Uterus (tissue), 4 donors: ENCODE data around the gene CDH13. TPM values are rescaled to one million over a fixed set of nuclear protein-coding genes. Genes with fewer than 3 reads are reported as not detected.

Source experiments
- DNase-seq, 2 donors: peaks; one replicate each; pipeline ENCODE4 v3.0.0-alpha.2; 2019 to 2020
- H3K27ac ChIP-seq, 2 donors: fragments of 200-600 bp; sonication (generic); 1 replicate in 1 of 2; 2 replicates in 1 of 2; pipeline ENCODE4 v1.5.1; 2016 to 2018
- H3K27me3 ChIP-seq, 2 donors: fragments of 200-600 bp; sonication (generic); one replicate each; pipeline ENCODE4 v1.5.1; 2018 to 2019; ENCODE audit warnings: control low read depth in 1 of 2
- H3K36me3 ChIP-seq, 2 donors: fragments of 200-600 bp; sonication (generic); one replicate each; pipeline ENCODE4 v1.5.1; 2019; ENCODE audit warnings: control low read depth in 1 of 2
- H3K4me1 ChIP-seq, 2 donors: fragments of 200-600 bp; sonication (generic); one replicate each; pipeline ENCODE4 v1.5.1; 2018 to 2019; ENCODE audit warnings: control low read depth in 1 of 2
- H3K4me3 ChIP-seq, 2 donors: fragments of 200-600 bp; sonication (generic); 1 replicate in 1 of 2; 2 replicates in 1 of 2; pipeline ENCODE4 v1.5.1; 2018 to 2019; ENCODE audit warnings: mild to moderate bottlenecking in 1 of 2
- H3K9me3 ChIP-seq, 2 donors: fragments of 200-600 bp; sonication (generic); one replicate each; pipeline ENCODE4 v1.5.1; 2019; ENCODE audit warnings: control low read depth in 1 of 2
- CTCF ChIP-seq, 4 experiments: fragments of 200-600 bp in 2 of 4; fragments of 450-650 bp in 2 of 4; sonication (generic) in 2 of 4; IDR thresholded peaks; one replicate each; pipeline ENCODE4 v1.5.1; 2016 to 2019; ENCODE audit warnings: antibody characterized with exemption in 4 of 4, mild to moderate bottlenecking in 2 of 4, moderate library complexity in 1 of 4
- POLR2A ChIP-seq, 2 donors: fragments of 450-650 bp; IDR thresholded peaks; one replicate each; pipeline ENCODE4 v1.6.1; 2016; ENCODE audit warnings: antibody characterized with exemption in 2 of 2, mild to moderate bottlenecking in 1 of 2, moderate library complexity in 1 of 2
- intact Hi-C: fragments of 100-400 bp; cut with DNase I; formaldehyde crosslinking; loops from one replicate; pipeline ENCODE4 v1.15.1; 2023; ENCODE audit warnings: low total_unique reads
- total RNA-seq, 4 donors: library from RNA; depleted of rRNA in 3 of 4; stranded (reverse); fragments of >200 nt in 3 of 4; gene quantifications; one replicate each; pipeline versions ENCODE4 v1.1.0 to v1.2.4, GENCODE V29; 2014 to 2023
- donor health status: DM: yes; HTN: yes; CAD: no.

Gene CDH13
- total RNA-seq, 4 donors from 2014 or later, result 49.1 to 99.4 (median 82.7) TPM

GRCh38 chr16:83509316-83509715, 882.5 kb downstream of the CDH13 start:
- H3K4me1 ChIP-seq, result no peaks in the 10 kb centered on the region
- H3K36me3 ChIP-seq, result no peaks in the 10 kb centered on the region
- intact Hi-C loops, result no loop called here
- no peaks in the 10 kb centered on the region for H3K27me3 ChIP-seq
- no peak for DNase-seq
- TF ChIP-seq CTCF (IDR thresholded peaks at IDR 0.05) (no peak), POLR2A (IDR thresholded peaks at IDR 0.05) (no peak)
- no peak overlapping the region for H3K4me3 ChIP-seq
- no peak overlapping the region for H3K27ac ChIP-seq
- no peaks in the 10 kb centered on the region for H3K9me3 ChIP-seq

- H3K36me3 ChIP-seq, result no peaks in the 10 kb centered on the region
- no peak for TF ChIP-seq POLR2A (IDR thresholded peaks at IDR 0.05)
- no peaks in the 10 kb centered on the region for H3K27me3 ChIP-seq
- H3K4me1 ChIP-seq, result no peaks in the 10 kb centered on the region
- H3K4me3 ChIP-seq, result no peak overlapping the region
- intact Hi-C loops, result no loop called here
- H3K27ac ChIP-seq, result no peak overlapping the region
- no peak for DNase-seq
- H3K9me3 ChIP-seq, result no peaks in the 10 kb centered on the region
These were observed 884.1 kb downstream of the CDH13 start for GRCh38 chr16:83510906-83511305.

GRCh38 chr16:83513008-83513755, 886.4 kb downstream of the CDH13 start:
- no peaks in the 10 kb centered on the region for H3K36me3 ChIP-seq
- no peaks in the 10 kb centered on the region for H3K27me3 ChIP-seq
- intact Hi-C loops, result no loop called here
- no peak for TF ChIP-seq POLR2A (IDR thresholded peaks at IDR 0.05)
- no peak for TF ChIP-seq CTCF (IDR thresholded peaks at IDR 0.05)
- H3K4me3 ChIP-seq, result no peak overlapping the region
- H3K27ac ChIP-seq, result no peak overlapping the region
- no peaks in the 10 kb centered on the region for H3K9me3 ChIP-seq
- no peaks in the 10 kb centered on the region for H3K4me1 ChIP-seq
- DNase-seq, result no peak

GRCh38 chr16:83515395-83515794, 888.6 kb downstream of the CDH13 start:
- intact Hi-C loops, result no loop called here
- TF ChIP-seq CTCF (IDR thresholded peaks at IDR 0.05), result no peak
- TF ChIP-seq POLR2A (IDR thresholded peaks at IDR 0.05), result no peak
- Histone ChIP-seq H3K27ac (no peak overlapping the region), H3K9me3 (no peaks in the 10 kb centered on the region), H3K36me3 (no peaks in the 10 kb centered on the region), H3K27me3 (no peaks in the 10 kb centered on the region), H3K4me3 (no peak overlapping the region), H3K4me1 (no peaks in the 10 kb centered on the region)
- no peak for DNase-seq

- Histone ChIP-seq H3K4me3 (no peak overlapping the region), H3K4me1 (no peaks in the 10 kb centered on the region), H3K27ac (no peak overlapping the region), H3K36me3 (no peaks in the 10 kb centered on the region), H3K9me3 (no peaks in the 10 kb centered on the region), H3K27me3 (no peaks in the 10 kb centered on the region)
- no peak for DNase-seq
- intact Hi-C loops, result no loop called here
- TF ChIP-seq POLR2A (IDR thresholded peaks at IDR 0.05), result no peak
- TF ChIP-seq CTCF (IDR thresholded peaks at IDR 0.05), result no peak
These were observed 890.2 kb downstream of the CDH13 start for GRCh38 chr16:83516931-83517330.
